ENCODE measurements around the gene ZDHHC18.
"Not testable (repeated sequence)": the region's sequence is repeated elsewhere in the genome, so short reads cannot be mapped to it uniquely, and the experiment has no call there.

The ZDHHC18 gene

GRCh38 chr1:26861889-26862378, 35.4 kb downstream of the ZDHHC18 start:
- DNase-seq = no peak

- DNase-seq = no peak
These were observed 36.5 kb downstream of the ZDHHC18 start, which contains the start of gene SFN for GRCh38 chr1:26862781-26863684. TSS of gene SFN (plus strand) at chr1:26863149. CDS start at chr1:26863213, 64 bp downstream.

- DNase-seq = no peak
These were observed 37.2 kb downstream of the ZDHHC18 start for GRCh38 chr1:26863685-26864077.

GRCh38 chr1:26864610-26865480, 38.4 kb downstream of the ZDHHC18 start:
- peak; percentile 85 for DNase-seq

DNA sequence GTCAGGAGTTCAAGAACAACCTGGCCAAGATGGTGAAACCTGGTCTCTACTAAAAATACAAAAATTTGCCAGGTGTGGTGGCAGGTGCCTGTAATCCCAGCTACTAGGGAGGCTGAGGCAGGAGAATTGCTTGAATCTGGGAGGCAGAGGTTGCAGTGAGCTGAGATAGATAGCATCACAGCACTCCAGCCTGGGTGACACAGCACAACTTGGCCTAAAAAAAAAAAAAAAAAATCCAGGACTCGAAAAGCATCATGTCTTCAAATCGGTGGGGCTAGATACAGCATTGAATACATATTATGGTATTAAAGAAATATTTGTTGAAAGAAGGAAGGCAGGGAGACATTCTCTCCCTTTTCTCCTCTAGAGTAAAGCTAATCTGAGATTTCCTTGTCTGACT, 46.6 kb downstream of the ZDHHC18 start:
- DNase-seq = not testable (repeated sequence)

DNA sequence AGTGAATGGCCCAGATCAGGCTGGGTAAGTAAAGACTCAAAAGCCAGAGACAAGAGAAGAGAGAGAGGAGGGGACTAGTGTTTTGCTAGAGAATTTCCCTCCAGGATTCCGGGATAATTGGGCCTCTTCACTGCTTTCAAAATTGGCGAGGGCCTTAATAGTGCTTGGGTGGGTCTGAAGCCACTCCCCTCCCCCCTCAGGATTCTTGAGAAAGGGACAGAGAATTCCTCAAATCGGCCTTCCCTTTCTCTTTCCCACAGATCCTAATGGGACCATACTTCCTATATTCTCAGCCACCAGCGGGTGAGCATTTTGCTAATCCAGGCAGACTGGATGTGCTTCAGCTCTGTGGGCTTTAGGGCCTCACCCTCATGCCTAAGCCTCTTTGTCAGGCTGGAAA, 48.4 kb downstream of the ZDHHC18 start:
- DNase-seq = no peak

GRCh38 chr1:26877326-26877725, 50.8 kb downstream of the ZDHHC18 start:
- no peak for DNase-seq

DNA sequence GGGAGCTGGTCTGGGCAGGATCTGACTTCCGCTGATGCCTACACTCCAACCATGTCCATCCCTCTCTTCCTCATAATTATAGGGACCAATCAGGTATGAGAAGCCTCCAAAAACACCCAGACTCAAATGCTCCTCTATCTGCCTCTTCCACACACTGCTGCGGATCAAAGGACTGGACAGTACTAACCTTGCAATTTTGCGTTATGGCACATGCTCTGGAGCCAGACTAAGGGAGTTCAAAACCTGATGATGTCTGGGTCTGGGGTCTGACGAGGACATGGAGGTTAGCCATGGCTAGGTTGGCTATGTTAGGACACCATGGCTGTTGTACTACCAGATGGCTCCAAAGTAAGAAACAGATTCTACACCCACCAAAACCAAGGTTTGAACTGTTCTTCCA, 53.3 kb downstream of the ZDHHC18 start:
- DNase-seq = no peak

DNA sequence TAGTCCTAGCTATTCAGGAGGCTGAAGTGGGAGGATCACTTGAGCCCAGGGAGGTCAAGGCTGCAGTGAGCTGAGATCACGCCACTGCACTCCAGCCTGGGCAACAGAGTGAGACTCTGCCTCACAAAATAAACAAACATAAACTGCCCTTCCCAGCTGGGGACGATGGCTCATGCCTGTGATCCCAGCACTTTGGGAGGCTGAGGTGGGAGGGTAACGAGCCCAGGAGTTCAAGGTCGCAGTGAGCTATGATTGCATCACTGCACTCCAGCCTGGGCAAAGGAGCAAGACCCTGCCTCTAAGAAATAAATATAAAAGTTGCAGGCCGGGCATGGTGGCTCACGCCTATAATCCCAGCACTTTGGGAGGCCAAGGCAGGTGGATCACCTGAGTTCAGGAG, 55.1 kb downstream of the ZDHHC18 start:
- DNase-seq = not testable (repeated sequence)

DNA sequence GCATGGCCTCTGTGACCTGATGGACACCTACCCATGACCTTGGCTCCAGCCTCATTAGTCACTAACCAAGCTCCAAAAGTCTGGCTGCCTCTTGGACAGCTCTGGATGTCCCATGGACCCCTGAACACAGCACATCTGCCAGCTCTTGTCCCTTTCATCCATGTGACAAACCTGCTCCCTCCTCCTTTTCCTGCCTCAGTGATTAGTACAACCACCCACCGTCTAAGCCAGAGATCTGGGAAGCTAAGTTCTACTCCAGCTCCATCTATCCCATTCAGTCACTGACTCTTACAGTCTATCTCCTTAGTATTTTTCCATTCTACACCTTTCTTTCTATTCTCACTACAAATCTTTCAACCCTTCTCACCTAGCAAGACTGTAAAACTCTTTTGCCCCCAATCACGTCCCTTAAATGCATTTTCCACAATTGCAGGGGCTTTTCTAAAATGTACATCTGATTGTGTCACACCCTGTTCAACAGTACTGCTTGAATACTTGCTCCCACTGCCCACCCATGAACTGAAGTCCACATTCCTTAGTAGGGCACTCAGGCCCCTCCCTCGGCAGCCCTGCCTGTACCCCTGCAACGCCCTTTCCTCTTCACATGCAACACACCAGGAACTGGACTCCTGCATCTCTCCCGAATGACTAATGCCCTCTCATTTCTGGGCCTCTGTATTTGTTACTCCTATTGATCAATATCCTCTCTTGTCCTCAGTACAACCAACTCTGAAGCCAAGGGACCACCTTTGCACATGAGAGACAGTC, 56.4 kb downstream of the ZDHHC18 start:
- no peak for DNase-seq

DNA sequence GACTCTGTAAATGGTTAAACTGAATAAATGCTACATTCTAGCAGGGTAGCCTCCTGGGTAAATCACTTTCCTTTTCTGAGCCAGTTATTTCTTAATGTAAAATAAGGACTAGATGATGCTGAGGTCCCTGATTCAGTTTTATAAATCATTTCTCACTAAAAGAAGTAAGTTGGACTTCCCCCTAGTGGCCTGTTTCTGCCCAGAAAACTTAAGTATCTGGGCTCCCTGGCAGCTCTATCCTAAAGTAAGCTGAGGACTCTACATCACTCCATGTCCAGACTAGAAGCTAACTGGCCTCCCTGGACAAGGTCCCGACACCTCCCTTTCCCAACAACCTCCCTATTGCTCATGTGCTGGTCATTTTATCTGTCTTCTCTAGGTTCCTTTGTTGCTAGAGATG, 60.6 kb downstream of the ZDHHC18 start:
- DNase-seq = peak; percentile 14

- no peak for DNase-seq
These were observed 61.7 kb downstream of the ZDHHC18 start for GRCh38 chr1:26888231-26888630.

- peak; percentile 39 for DNase-seq
These were observed 63.3 kb downstream of the ZDHHC18 start, which contains the start of gene GPN2 for GRCh38 chr1:26889551-26890466. TSS of gene GPN2 (minus strand) at chr1:26890283. CDS start at chr1:26890096, 187 bp downstream.

GRCh38 chr1:26890467-26890796, 63.9 kb downstream of the ZDHHC18 start:
- no peak for DNase-seq

GRCh38 chr1:26894263-26894662, 67.8 kb downstream of the ZDHHC18 start:
- no peak for DNase-seq

- no peak for DNase-seq
These were observed 70.9 kb downstream of the ZDHHC18 start for GRCh38 chr1:26897351-26897750.

- peak; percentile 88 for DNase-seq
These were observed 73.7 kb downstream of the ZDHHC18 start, which contains the start of gene GPATCH3 for GRCh38 chr1:26900001-26900814. TSS of gene GPATCH3 (minus strand) at chr1:26900467. CDS start at chr1:26900442, 25 bp downstream.

DNA sequence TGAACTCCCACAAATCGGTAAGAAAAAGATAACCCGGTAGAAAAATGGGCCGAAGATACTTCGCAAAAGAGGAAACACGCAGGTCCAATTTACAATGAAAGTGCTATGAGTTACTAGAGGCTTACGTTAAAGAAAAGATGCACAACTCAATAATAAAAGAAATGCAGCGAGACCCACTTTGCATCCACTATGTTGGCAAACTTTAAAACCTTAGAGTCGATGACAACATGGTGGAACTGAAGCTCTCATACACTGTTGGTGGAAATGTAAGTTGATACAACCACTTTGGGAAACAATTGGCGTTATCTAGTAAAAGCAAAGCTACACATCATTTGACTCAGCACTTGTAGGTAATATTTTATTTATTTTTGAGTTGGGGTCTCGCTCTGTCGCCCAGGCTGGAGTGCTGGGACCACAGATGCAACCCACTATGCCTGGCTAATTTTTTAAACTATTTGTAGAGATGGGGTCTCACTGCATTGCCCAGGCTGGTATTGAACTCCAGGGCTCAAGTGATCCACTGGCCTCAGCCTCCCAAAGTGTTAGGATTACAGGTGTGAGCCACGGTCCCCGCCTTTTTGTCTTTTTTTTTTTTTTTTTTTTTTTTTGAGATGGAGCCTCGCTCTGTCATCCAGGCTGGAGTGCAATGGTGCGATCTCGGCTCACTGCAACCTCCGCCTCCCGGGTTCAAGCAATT, 74.5 kb downstream of the ZDHHC18 start:
- no peak for DNase-seq

Measured in NCI-H1694 (cell line).